ENCODE data around the gene TRDMT1. TPM values are rescaled to one million over a fixed set of nuclear protein-coding genes. Genes with fewer than 3 reads are reported as not detected.
A peak's percentile ranks its signal among the peaks of the same experiment; 100 is the strongest.

TRDMT1 gene
- total and polyA plus RNA-seq, 8 donors = 6.6 to 18.4 (median 12.7) TPM

GRCh38 chr10:17190602-17191001 is 10.9 kb downstream of the TRDMT1 start:
- Histone ChIP-seq H3K27ac (no peak overlapping the region), H3K4me3 (no peak overlapping the region), H3K36me3 (no peaks in the 10 kb centered on the region), H3K4me1 (no peaks in the 10 kb centered on the region), H3K9me3 (no peaks in the 10 kb centered on the region), H3K27me3 (no peaks in the 10 kb centered on the region)
- no peak for DNase-seq
- intact Hi-C loops (cut with DNase I) = no loop called here
- TF ChIP-seq CTCF (IDR thresholded peaks at IDR 0.05) = no peak
- no peak for ATAC-seq

DNA sequence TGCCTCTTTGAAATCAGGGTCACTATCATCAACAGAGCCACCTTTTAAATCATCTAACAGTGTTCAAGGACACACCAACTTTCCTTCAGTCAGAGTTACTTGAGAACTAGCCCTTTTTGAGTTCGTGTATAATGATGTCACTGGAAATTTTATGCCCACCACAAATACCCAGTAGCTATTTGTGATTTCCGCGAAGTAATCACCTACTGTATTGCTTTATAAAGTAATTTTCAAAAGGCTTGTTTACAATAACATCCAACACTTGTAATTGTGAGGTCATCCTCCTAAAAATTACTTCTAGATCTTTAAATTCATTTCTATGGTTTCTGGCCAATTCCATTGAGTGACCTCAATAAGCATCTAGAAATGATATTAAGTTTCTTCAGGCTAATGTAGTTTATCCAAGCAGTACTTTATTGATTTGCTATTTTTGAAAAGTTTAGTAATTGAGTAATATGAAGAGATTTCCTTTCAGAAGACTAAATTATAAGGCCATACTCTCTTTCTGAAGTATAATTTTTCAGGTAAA is 12.8 kb downstream of the TRDMT1 start:
- DNase-seq (no peak), ATAC-seq (no peak)
- Histone ChIP-seq H3K9me3 (no peaks in the 10 kb centered on the region), H3K36me3 (no peaks in the 10 kb centered on the region), H3K4me1 (no peaks in the 10 kb centered on the region), H3K27ac (no peak overlapping the region), H3K27me3 (no peaks in the 10 kb centered on the region), H3K4me3 (no peak overlapping the region)
- intact Hi-C loops (cut with DNase I) = no loop called here
- no peak for TF ChIP-seq CTCF (IDR thresholded peaks at IDR 0.05)

- H3K4me3 ChIP-seq = no peak overlapping the region
- no peaks in the 10 kb centered on the region for H3K4me1 ChIP-seq
- TF ChIP-seq CTCF (IDR thresholded peaks at IDR 0.05) = no peak
- intact Hi-C loops (cut with DNase I) = no loop called here
- H3K27ac ChIP-seq = no peak overlapping the region
- H3K36me3 ChIP-seq = no peaks in the 10 kb centered on the region
- ATAC-seq (no peak), DNase-seq (no peak)
- no peaks in the 10 kb centered on the region for H3K9me3 ChIP-seq
- H3K27me3 ChIP-seq = no peaks in the 10 kb centered on the region
These were observed 15.6 kb downstream of the TRDMT1 start for GRCh38 chr10:17185873-17186272.

DNA sequence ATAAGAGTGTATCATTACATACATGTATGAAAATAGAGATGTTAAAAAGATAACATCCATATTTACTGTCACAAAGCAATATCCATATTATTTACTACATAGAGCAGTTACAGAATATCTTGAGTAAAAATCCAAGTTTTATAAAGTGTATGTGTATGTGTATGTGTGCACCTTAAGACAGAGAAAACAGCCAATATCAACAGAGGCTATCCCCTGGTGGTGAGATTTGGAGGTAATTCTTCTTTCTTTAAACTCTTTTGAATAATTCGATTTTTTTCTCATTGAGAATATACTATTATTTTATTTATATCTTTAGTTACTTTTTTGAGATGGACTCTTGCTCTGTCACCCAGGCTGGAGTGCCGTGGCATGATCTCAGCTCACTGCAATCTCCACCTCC is 18.4 kb downstream of the TRDMT1 start:
- no peak for ATAC-seq

DNA sequence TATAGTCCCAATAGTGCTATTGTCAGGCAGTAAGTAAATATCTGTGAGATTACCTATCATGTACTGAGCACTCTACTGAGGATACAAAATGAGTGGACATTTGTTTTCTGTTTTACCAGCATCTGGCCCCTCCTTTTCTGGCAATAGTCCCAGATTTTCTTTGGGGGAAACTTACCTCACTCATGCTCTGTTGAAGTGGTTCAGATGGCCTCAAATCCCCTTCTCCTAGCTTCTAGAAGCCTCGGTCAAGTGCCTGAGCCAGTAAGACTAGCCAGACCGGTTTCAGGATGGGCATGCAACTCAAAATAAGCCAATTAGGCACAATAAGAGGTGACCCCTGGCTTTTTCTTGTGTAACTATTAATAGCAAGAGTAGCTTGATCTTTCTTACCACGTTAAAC is 19.7 kb downstream of the TRDMT1 start:
- H3K27ac ChIP-seq = no peak overlapping the region
- H3K27me3 ChIP-seq = no peaks in the 10 kb centered on the region
- no peaks in the 10 kb centered on the region for H3K9me3 ChIP-seq
- ATAC-seq (peak; percentile 88), DNase-seq (peak in 2 of 4 donors; percentile 54 to 79)
- intact Hi-C loops (cut with DNase I) = no loop called here
- no peak for TF ChIP-seq CTCF (IDR thresholded peaks at IDR 0.05)
- H3K4me3 ChIP-seq = no peak overlapping the region
- H3K4me1 ChIP-seq = peaks cover 0 to 6% of the 10 kb centered on the region in 2 donors
- H3K36me3 ChIP-seq = no peaks in the 10 kb centered on the region

More for the DNA sequence above, 18.4 kb downstream of the TRDMT1 start:
- no peak for DNase-seq
- no peak overlapping the region for H3K27ac ChIP-seq
- H3K9me3 ChIP-seq = no peaks in the 10 kb centered on the region
- intact Hi-C loops (cut with DNase I) = no loop called here
- H3K4me1 ChIP-seq = peaks cover 0 to 6% of the 10 kb centered on the region in 2 donors
- H3K36me3 ChIP-seq = no peaks in the 10 kb centered on the region
- TF ChIP-seq CTCF (IDR thresholded peaks at IDR 0.05) = no peak
- H3K27me3 ChIP-seq = no peaks in the 10 kb centered on the region
- H3K4me3 ChIP-seq = no peak overlapping the region

Data from left lung (tissue), 10 donors.